HEK293 (cell line): ENCODE results near the gene CACNA1G.

ENCODE experiments used
- YY1 ChIP-seq: fragments of 450-650 bp; formaldehyde crosslinking; IDR thresholded peaks from 2 replicates; pipeline ENCODE4 v1.5.1; 2018; ENCODE audit warnings: missing biosample characterization, missing genetic modification characterization
- ZEB2 ChIP-seq: fragments of 450-650 bp; formaldehyde crosslinking; IDR thresholded peaks from 2 replicates; pipeline ENCODE4 v1.5.1; 2016; ENCODE audit warnings: missing biosample characterization, missing genetic modification characterization
- ZNF10 ChIP-seq: fragments of 450-650 bp; formaldehyde crosslinking; IDR thresholded peaks from 2 replicates; pipeline ENCODE4 v1.5.1; 2017; ENCODE audit warnings: missing biosample characterization, missing genetic modification characterization
- ZNF292 ChIP-seq: fragments of 450-650 bp; formaldehyde crosslinking; IDR thresholded peaks from 2 replicates; pipeline ENCODE4 v1.5.1; 2016; ENCODE audit warnings: low read depth, missing biosample characterization, missing genetic modification characterization, borderline replicate concordance
- ZNF391 ChIP-seq: fragments of 450-650 bp; formaldehyde crosslinking; IDR thresholded peaks from 2 replicates; pipeline ENCODE4 v1.5.1; 2016; ENCODE audit warnings: low read depth, missing biosample characterization, missing genetic modification characterization, borderline replicate concordance
- ZNF514 ChIP-seq: fragments of 450-650 bp; formaldehyde crosslinking; IDR thresholded peaks from 2 replicates; pipeline ENCODE4 v1.5.1; 2016; ENCODE audit warnings: missing biosample characterization, missing genetic modification characterization
- TF ChIP-seq, protein P1 (sequence below): fragments of 450-650 bp; formaldehyde crosslinking; IDR thresholded peaks from 2 replicates; pipeline ENCODE4 v1.5.1; 2016; ENCODE audit warnings: missing biosample characterization, missing genetic modification characterization
- TF ChIP-seq, protein P2 (sequence below): fragments of 450-650 bp; formaldehyde crosslinking; IDR thresholded peaks from 2 replicates; pipeline ENCODE4 v1.5.1; 2016; ENCODE audit warnings: missing biosample characterization, missing genetic modification characterization
- TF ChIP-seq, protein P3 (sequence below): sonication (generic); formaldehyde crosslinking; IDR thresholded peaks from 2 replicates; pipeline ENCODE4 v1.8.1; 2022; ENCODE audit warnings: mild to moderate bottlenecking, moderate library complexity, missing genetic modification reagents

DNA sequence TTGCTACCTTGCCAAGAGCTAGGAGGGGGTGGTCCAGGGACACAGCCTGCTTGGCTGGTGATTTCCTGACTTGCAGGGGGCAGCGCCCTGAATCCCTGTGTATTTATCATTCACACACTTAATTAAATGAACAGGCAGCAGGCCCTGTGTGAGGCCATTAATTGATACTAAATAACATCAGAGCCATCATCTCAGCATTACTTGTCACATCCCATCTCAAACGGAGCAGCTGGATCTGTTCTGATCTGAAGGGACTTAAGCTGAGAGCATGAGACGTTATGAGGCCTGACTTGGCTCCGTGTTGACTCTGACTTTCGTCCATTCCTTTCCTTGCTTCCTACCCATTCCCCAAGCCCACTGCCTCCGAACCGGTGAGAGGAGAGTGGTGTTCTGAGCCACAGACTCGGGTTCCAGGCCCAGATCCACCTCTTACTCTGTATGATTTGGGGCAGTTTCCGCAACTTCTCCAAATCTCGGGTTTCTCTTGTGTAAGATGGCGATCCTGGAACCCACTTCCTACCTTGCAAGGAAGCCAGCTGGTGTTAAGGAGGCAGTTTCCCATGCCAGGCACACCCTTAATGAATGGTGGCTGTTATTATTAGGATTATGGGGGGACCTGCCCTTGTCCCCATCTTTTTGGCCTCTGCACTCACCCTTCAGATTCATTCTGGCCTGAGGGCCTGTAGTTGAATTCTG is 33.8 kb downstream of the CACNA1G start:
- TF ChIP-seq ZNF10 (tag by site-specific recombination) (no peak), ZNF514 (no peak), ZNF391 (tag by site-specific recombination) (no peak), ZNF292 (no peak), ZEB2 (no peak), YY1 (tag by site-specific recombination) (no peak)
- TF ChIP-seq, protein P1, sequence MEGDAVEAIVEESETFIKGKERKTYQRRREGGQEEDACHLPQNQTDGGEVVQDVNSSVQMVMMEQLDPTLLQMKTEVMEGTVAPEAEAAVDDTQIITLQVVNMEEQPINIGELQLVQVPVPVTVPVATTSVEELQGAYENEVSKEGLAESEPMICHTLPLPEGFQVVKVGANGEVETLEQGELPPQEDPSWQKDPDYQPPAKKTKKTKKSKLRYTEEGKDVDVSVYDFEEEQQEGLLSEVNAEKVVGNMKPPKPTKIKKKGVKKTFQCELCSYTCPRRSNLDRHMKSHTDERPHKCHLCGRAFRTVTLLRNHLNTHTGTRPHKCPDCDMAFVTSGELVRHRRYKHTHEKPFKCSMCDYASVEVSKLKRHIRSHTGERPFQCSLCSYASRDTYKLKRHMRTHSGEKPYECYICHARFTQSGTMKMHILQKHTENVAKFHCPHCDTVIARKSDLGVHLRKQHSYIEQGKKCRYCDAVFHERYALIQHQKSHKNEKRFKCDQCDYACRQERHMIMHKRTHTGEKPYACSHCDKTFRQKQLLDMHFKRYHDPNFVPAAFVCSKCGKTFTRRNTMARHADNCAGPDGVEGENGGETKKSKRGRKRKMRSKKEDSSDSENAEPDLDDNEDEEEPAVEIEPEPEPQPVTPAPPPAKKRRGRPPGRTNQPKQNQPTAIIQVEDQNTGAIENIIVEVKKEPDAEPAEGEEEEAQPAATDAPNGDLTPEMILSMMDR (tag by site-specific recombination) = no peak
- TF ChIP-seq, protein P2, sequence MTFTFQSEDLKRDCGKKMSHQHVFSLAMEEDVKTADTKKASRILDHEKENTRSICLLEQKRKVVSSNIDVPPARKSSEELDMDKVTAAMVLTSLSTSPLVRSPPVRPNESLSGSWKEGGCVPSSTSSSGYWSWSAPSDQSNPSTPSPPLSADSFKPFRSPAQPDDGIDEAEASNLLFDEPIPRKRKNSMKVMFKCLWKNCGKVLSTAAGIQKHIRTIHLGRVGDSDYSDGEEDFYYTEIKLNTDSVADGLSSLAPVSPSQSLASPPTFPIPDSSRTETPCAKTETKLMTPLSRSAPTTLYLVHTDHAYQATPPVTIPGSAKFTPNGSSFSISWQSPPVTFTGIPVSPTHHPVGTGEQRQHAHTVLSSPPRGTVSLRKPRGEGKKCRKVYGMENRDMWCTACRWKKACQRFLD (tag by site-specific recombination) = no peak
- TF ChIP-seq, protein P3, sequence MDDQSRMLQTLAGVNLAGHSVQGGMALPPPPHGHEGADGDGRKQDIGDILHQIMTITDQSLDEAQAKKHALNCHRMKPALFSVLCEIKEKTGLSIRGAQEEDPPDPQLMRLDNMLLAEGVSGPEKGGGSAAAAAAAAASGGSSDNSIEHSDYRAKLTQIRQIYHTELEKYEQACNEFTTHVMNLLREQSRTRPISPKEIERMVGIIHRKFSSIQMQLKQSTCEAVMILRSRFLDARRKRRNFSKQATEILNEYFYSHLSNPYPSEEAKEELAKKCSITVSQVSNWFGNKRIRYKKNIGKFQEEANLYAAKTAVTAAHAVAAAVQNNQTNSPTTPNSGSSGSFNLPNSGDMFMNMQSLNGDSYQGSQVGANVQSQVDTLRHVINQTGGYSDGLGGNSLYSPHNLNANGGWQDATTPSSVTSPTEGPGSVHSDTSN (CRISPR knock-in tag) = no peak
